Transverse colon (tissue), 4 donors: ENCODE results near the gene DGCR2. TPM values are rescaled to one million over a fixed set of nuclear protein-coding genes. Genes with fewer than 3 reads are reported as not detected.

Experiments
- DNase-seq: peaks from one replicate; pipeline ENCODE4 v3.0.0-alpha.2; 2019
- H3K27ac ChIP-seq, 4 donors: fragments of 200-600 bp; sonication (generic); 2 replicates each; pipeline ENCODE4 v1.5.1; 2016 to 2018; ENCODE audit warnings: inconsistent platforms in 4 of 4
- H3K27me3 ChIP-seq: fragments of 200-600 bp; sonication (generic); 2 replicates; pipeline ENCODE4 v1.5.1; 2017; ENCODE audit warnings: inconsistent platforms
- H3K36me3 ChIP-seq, 4 donors: fragments of 200-600 bp; sonication (generic); 2 replicates each; pipeline ENCODE4 v1.5.1; 2017 to 2019; ENCODE audit warnings: inconsistent platforms in 4 of 4
- H3K4me1 ChIP-seq, 4 donors: fragments of 200-600 bp; sonication (generic); 2 replicates each; pipeline ENCODE4 v1.5.1; 2017 to 2020; ENCODE audit warnings: inconsistent platforms in 4 of 4
- H3K4me3 ChIP-seq, 4 donors: fragments of 200-600 bp; sonication (generic); 1 replicate in 1 of 4; 2 replicates in 3 of 4; pipeline versions ENCODE4 v1.5.1 to v1.6.1; 2017 to 2019; ENCODE audit warnings: inconsistent platforms in 4 of 4
- H3K9me3 ChIP-seq, 2 donors: fragments of 200-600 bp; sonication (generic); 2 replicates each; pipeline ENCODE4 v1.5.1; 2017 to 2019; ENCODE audit warnings: inconsistent platforms in 2 of 2
- EP300 ChIP-seq: sonication (generic); formaldehyde crosslinking; IDR thresholded peaks from one replicate; pipeline ENCODE4 v1.6.1; 2017; ENCODE audit warnings: antibody characterized with exemption, low read depth
- POLR2A ChIP-seq: fragments of 450-650 bp; IDR thresholded peaks from one replicate; pipeline ENCODE4 v1.6.1; 2016; ENCODE audit warnings: antibody characterized with exemption, mild to moderate bottlenecking, moderate library complexity
- POLR2AphosphoS5 ChIP-seq, 3 donors: sonication (generic); formaldehyde crosslinking; IDR thresholded peaks; one replicate each; pipeline ENCODE4 v1.6.1; 2016; ENCODE audit warnings: antibody characterized with exemption in 3 of 3
- WGBS, 2 donors: methylation state at CpG; one replicate each; pipeline ENCODE4 v1.1.5; 2018; ENCODE audit warnings: low coverage in 1 of 2; 5-methylcytosine and 5-hydroxymethylcytosine counted together
- in situ Hi-C, 4 donors: fragments of 200-750 bp; cut with MboI; loops; one replicate each; pipeline versions ENCODE4 v1.15.0 to v1.15.1; 2017; ENCODE audit warnings: low sequenced_read_pairs in 3 of 4, low pct_ligation_motif_present in 1 of 4, low pct_unique_long_range_greater_than_20kb in 1 of 4
- intact Hi-C: fragments of 100-400 bp; cut with DNase I; formaldehyde crosslinking; loops from one replicate; pipeline ENCODE4 v1.15.1; 2023; ENCODE audit warnings: low total_unique reads
- total RNA-seq, 4 donors: library from RNA; depleted of rRNA; stranded (reverse); fragments of >200 nt; gene quantifications; one replicate each; pipeline ENCODE4 v1.1.0, GENCODE V29; 2016
- TF ChIP-seq, protein P1 (sequence below), 5 experiments: fragments of 200-600 bp in 3 of 5; fragments of 450-650 bp in 2 of 5; sonication (generic) in 3 of 5; IDR thresholded peaks; 1 replicate in 2 of 5; 2 replicates in 3 of 5; pipeline ENCODE4 v1.5.1; 2016 to 2017; ENCODE audit warnings: antibody characterized with exemption in 5 of 5, inconsistent platforms in 3 of 5, mild to moderate bottlenecking in 2 of 5, moderate library complexity in 1 of 5

DGCR2 gene
- total RNA-seq, 4 donors from 2014 or later = 71.6 to 106 (median 94.3) TPM

DNA sequence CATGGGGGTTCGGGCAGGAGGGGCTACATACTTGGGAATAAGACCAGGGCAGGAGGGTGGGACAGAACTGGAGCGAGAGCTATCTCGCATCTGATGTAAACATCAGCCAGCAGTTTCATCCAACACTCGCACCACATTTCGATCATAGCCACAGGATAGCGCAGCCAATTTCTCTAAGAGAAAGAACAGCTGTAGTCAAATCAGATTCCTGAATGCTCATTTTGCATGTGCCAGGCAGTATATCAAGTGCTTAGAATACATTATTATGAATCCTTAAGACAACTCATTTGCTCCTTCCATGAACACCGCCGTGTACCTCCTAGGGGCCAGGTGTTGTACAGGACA is 14.5 kb downstream of the DGCR2 start:
- peaks cover 14 to 60% (median 26%) of the 10 kb centered on the region in 4 donors for H3K4me1 ChIP-seq
- H3K36me3 ChIP-seq = no peaks in the 10 kb centered on the region
- in situ Hi-C loops (no loop called here), intact Hi-C loops (no loop called here)
- no peak overlapping the region for H3K4me3 ChIP-seq
- H3K27me3 ChIP-seq = no peaks in the 10 kb centered on the region
- no peak for TF ChIP-seq POLR2A
- TF ChIP-seq EP300 = no peak
- no peak for TF ChIP-seq POLR2AphosphoS5 (IDR thresholded peaks at IDR 0.05)
- TF ChIP-seq, protein P1, sequence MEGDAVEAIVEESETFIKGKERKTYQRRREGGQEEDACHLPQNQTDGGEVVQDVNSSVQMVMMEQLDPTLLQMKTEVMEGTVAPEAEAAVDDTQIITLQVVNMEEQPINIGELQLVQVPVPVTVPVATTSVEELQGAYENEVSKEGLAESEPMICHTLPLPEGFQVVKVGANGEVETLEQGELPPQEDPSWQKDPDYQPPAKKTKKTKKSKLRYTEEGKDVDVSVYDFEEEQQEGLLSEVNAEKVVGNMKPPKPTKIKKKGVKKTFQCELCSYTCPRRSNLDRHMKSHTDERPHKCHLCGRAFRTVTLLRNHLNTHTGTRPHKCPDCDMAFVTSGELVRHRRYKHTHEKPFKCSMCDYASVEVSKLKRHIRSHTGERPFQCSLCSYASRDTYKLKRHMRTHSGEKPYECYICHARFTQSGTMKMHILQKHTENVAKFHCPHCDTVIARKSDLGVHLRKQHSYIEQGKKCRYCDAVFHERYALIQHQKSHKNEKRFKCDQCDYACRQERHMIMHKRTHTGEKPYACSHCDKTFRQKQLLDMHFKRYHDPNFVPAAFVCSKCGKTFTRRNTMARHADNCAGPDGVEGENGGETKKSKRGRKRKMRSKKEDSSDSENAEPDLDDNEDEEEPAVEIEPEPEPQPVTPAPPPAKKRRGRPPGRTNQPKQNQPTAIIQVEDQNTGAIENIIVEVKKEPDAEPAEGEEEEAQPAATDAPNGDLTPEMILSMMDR (IDR thresholded peaks at IDR 0.05) = no peak
- DNase-seq = no peak
- 83 to 90% methylated on average over 2 to 8 of the region's 8 CpGs for WGBS, 2 donors
- H3K27ac ChIP-seq = no peak overlapping the region
- H3K9me3 ChIP-seq = no peaks in the 10 kb centered on the region

DNA sequence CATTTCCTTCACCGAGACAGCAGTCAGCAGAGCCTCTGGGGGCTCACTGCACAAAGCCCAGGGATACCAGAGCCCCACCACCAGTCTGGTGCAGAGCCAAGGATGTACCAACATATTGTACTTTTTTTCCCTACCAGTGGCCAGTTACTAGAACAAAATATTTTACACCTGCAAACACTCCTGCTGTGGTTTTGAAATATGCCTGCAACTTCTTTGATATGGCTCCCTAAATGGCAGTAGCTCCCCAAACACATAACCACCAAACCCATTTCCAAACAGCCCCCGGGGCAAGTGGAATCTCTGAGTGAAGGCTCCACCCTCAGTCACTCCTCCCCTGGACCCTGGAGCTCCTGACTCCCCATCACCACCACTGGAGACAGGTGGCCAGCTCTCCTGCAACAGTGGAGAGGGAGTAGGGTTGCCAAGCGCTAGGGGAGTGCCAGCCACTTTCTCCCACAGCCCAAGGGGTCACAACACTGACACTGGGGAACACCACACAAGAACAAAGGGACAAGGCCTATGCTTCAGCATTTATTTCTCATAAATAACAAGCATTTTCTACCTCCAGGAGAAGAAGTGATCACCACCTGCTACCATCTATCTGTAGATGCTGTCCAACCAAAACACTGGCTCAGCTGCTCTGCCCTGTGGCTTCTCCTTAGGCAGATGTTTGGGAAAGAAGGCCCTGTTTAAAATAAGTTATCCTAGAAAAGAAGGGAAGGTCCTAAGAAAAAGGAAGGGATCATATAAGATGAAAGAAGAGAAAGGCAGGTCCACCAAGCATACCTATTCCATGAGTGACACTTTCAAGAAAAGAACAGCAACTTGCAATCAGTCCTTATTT is 15.1 kb downstream of the DGCR2 start:
- intact Hi-C loops = no loop called here
- H3K27ac ChIP-seq = no peak overlapping the region
- 91% methylated on average over 3 of the region's 3 CpGs; no CpG with 5 or more reads in 1 of the 2 donors for WGBS, 2 donors
- peaks cover 14 to 60% (median 26%) of the 10 kb centered on the region in 4 donors for H3K4me1 ChIP-seq
- TF ChIP-seq POLR2AphosphoS5 (IDR thresholded peaks at IDR 0.05) = no peak
- TF ChIP-seq EP300 = no peak
- TF ChIP-seq POLR2A = no peak
- TF ChIP-seq, protein P1 (IDR thresholded peaks at IDR 0.05) = no peak
- no peaks in the 10 kb centered on the region for H3K36me3 ChIP-seq
- no peaks in the 10 kb centered on the region for H3K27me3 ChIP-seq
- H3K9me3 ChIP-seq = no peaks in the 10 kb centered on the region
- no peak overlapping the region for H3K4me3 ChIP-seq
- DNase-seq = no peak
- in situ Hi-C loops = no loop called here

DNA sequence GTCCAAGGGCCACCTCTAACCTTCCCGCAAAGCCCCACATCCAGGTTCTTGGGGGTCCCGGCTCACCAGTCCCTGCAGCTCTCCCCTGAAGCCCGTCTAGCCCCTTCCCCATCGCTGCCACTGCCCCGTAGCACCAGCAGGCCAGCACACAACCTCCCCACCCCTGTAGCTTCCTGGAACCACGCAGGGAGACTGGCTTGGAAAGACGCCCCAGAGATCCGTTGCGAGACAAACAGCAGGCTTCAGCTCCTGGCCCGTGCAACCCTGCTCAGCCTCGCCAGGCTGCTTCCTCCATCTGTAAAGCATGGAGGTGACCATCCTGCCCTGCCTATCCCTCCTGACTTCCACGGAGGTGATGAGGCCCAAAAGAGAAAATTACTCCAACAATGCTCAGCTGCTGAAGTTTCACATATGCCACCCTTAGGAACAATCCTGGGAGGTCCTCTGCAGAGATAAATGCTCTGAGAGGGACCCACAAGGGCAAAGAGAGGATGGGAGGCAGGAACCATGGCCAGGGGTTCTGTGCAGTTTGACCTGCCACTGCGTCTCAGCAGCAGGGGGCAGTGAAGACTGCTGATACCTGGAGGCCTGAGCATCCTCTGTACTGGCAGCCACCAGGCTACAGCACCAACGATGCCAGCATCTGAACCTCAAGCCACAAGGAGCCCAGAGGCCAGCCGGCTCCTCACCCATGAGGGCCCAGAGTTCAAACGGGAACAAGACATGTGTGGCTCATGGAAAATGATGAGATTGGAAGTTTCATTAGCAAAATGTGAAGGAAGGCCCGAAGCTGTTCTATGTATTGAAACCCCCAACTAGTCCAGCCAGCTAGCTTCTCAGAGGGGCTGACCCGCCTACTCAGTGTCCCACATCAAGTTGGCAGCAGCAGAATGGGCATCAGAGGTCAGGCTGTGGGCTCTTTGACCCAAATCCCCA is 16.1 kb downstream of the DGCR2 start:
- Histone ChIP-seq H3K4me3 (no peak overlapping the region), H3K4me1 (peaks cover 14 to 60% (median 26%) of the 10 kb centered on the region in 4 donors), H3K9me3 (no peaks in the 10 kb centered on the region), H3K36me3 (no peaks in the 10 kb centered on the region), H3K27ac (no peak overlapping the region), H3K27me3 (no peaks in the 10 kb centered on the region)
- no peak for DNase-seq
- 53 to 60% methylated on average over 3 to 18 of the region's 18 CpGs for WGBS, 2 donors
- intact Hi-C loops (no loop called here), in situ Hi-C loops (no loop called here)
- TF ChIP-seq, protein P1 (IDR thresholded peaks at IDR 0.05) = peak in 1 of 5 experiments; percentile 26
- TF ChIP-seq EP300 = no peak

DNA sequence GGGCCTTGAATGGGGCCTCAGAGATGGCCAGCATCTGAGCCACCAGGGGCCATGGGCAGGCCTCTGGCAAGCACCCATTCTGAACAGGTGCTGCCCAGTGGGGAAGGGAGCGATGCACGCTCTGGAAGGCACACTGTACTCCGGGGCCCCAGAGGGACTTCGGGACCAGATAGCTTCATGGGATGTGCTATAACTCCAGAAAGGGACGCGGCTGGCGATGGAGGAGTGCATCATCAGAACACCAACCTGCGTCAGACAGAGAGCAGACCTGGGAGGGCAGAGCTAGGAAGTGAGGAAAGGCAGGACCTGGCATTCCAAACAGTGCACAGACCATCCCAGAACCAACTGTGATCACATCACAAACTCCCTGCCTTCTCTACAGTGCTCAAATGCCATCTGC is 16.8 kb downstream of the DGCR2 start:
- WGBS, 2 donors = 94% methylated on average over 8 of the region's 8 CpGs; no CpG with 5 or more reads in 1 of the 2 donors
- H3K27ac ChIP-seq = no peak overlapping the region

More for the DNA sequence above, 16.8 kb downstream of the DGCR2 start:
- Histone ChIP-seq H3K4me1 (peaks cover 14 to 56% (median 23%) of the 10 kb centered on the region in 4 donors), H3K4me3 (no peak overlapping the region), H3K27me3 (no peaks in the 10 kb centered on the region), H3K9me3 (no peaks in the 10 kb centered on the region), H3K36me3 (no peaks in the 10 kb centered on the region)
- in situ Hi-C loops = no loop called here
- TF ChIP-seq POLR2A (no peak), EP300 (no peak), POLR2AphosphoS5 (IDR thresholded peaks at IDR 0.05) (no peak)
- TF ChIP-seq, protein P1 (IDR thresholded peaks at IDR 0.05) = no peak
- intact Hi-C loops = no loop called here
- no peak for DNase-seq
